ENCODE measurements around the gene ACSS3. TPM values are rescaled to one million over a fixed set of nuclear protein-coding genes. Genes with fewer than 3 reads are reported as not detected.

ACSS3 gene
- total and polyA plus RNA-seq, 5 donors = 11.7 to 29.8 (median 24.8) TPM

GRCh38 chr12:81229759-81230158 lies 151.9 kb downstream of the ACSS3 start:
- Histone ChIP-seq H3K27ac (ENCODE audit: low read length) (no peak overlapping the region), H3K4me3 (ENCODE audit: low read length) (no peak overlapping the region), H3K4me1 (ENCODE audit: control insufficient read depth, insufficient read depth, low read length) (no peaks in the 10 kb centered on the region), H3K9me3 (ENCODE audit: control insufficient read depth, low read length) (no peaks in the 10 kb centered on the region), H3K27me3 (ENCODE audit: control insufficient read depth, insufficient read depth) (no peaks in the 10 kb centered on the region)
- intact Hi-C loops (cut with DNase I) = no loop called here
- DNase-seq (no peak), ATAC-seq (no peak)
- 63% methylated on average over 5 of the region's 5 CpGs for WGBS

GRCh38 chr12:81231574-81232368 lies 153.9 kb downstream of the ACSS3 start:
- DNase-seq (peak in 1 of 3 donors; percentile 30), ATAC-seq (peak; percentile 56 to 88)
- Histone ChIP-seq H3K9me3 (ENCODE audit: control insufficient read depth, low read length) (no peaks in the 10 kb centered on the region), H3K4me3 (ENCODE audit: low read length) (no peak overlapping the region), H3K4me1 (ENCODE audit: control insufficient read depth, insufficient read depth, low read length) (no peaks in the 10 kb centered on the region), H3K27ac (ENCODE audit: low read length) (no peak overlapping the region), H3K27me3 (ENCODE audit: control insufficient read depth, insufficient read depth) (no peaks in the 10 kb centered on the region)
- intact Hi-C loops (cut with DNase I) = no loop called here
- WGBS = 53% methylated on average over 3 of the region's 3 CpGs

- DNase-seq (no peak), ATAC-seq (no peak)
- no peak overlapping the region for H3K27ac ChIP-seq (ENCODE audit: low read length)
- intact Hi-C loops (cut with DNase I) = no loop called here
- no peaks in the 10 kb centered on the region for H3K4me1 ChIP-seq (ENCODE audit: control insufficient read depth, insufficient read depth, low read length)
- WGBS = 42% methylated on average over 2 of the region's 2 CpGs
- no peaks in the 10 kb centered on the region for H3K27me3 ChIP-seq (ENCODE audit: control insufficient read depth, insufficient read depth)
- H3K4me3 ChIP-seq (ENCODE audit: low read length) = no peak overlapping the region
- H3K9me3 ChIP-seq (ENCODE audit: control insufficient read depth, low read length) = no peaks in the 10 kb centered on the region
Measured at GRCh38 chr12:81245458-81245857, 167.6 kb downstream of the ACSS3 start.

- intact Hi-C loops (cut with DNase I) = no loop called here
- Histone ChIP-seq H3K4me1 (ENCODE audit: control insufficient read depth, insufficient read depth, low read length) (no peaks in the 10 kb centered on the region), H3K4me3 (ENCODE audit: low read length) (no peak overlapping the region), H3K27me3 (ENCODE audit: control insufficient read depth, insufficient read depth) (no peaks in the 10 kb centered on the region), H3K27ac (ENCODE audit: low read length) (no peak overlapping the region), H3K9me3 (ENCODE audit: control insufficient read depth, low read length) (no peaks in the 10 kb centered on the region)
- 36% methylated on average over 4 of the region's 4 CpGs for WGBS
- peak in 1 of 2 donors; percentile 24 for ATAC-seq
- DNase-seq = no peak
Measured at GRCh38 chr12:81245907-81246570, 168.2 kb downstream of the ACSS3 start.

GRCh38 chr12:81249976-81250375 lies 172.1 kb downstream of the ACSS3 start:
- intact Hi-C loops (cut with DNase I) = no loop called here
- no peaks in the 10 kb centered on the region for H3K9me3 ChIP-seq (ENCODE audit: control insufficient read depth, low read length)
- ATAC-seq = no peak
- H3K27me3 ChIP-seq (ENCODE audit: control insufficient read depth, insufficient read depth) = no peaks in the 10 kb centered on the region
- WGBS = 61% methylated on average over 2 of the region's 2 CpGs
- no peak for DNase-seq
- no peak overlapping the region for H3K27ac ChIP-seq (ENCODE audit: low read length)
- H3K4me3 ChIP-seq (ENCODE audit: low read length) = no peak overlapping the region
- no peaks in the 10 kb centered on the region for H3K4me1 ChIP-seq (ENCODE audit: control insufficient read depth, insufficient read depth, low read length)

- no peak for ATAC-seq
- intact Hi-C loops (cut with DNase I) = no loop called here
Measured at GRCh38 chr12:81252228-81252627, 174.3 kb downstream of the ACSS3 start.

GRCh38 chr12:81253360-81253759 lies 175.5 kb downstream of the ACSS3 start:
- Histone ChIP-seq H3K27me3 (ENCODE audit: control insufficient read depth, insufficient read depth) (no peaks in the 10 kb centered on the region), H3K9me3 (ENCODE audit: control insufficient read depth, low read length) (no peaks in the 10 kb centered on the region), H3K4me3 (ENCODE audit: low read length) (no peak overlapping the region), H3K27ac (ENCODE audit: low read length) (no peak overlapping the region), H3K4me1 (ENCODE audit: control insufficient read depth, insufficient read depth, low read length) (no peaks in the 10 kb centered on the region)
- intact Hi-C loops (cut with DNase I) = no loop called here
- ATAC-seq (no peak), DNase-seq (no peak)
- WGBS = 70% methylated on average over 3 of the region's 3 CpGs

More at GRCh38 chr12:81252228-81252627, 174.3 kb downstream of the ACSS3 start:
- Histone ChIP-seq H3K27ac (ENCODE audit: low read length) (no peak overlapping the region), H3K27me3 (ENCODE audit: control insufficient read depth, insufficient read depth) (no peaks in the 10 kb centered on the region), H3K4me1 (ENCODE audit: control insufficient read depth, insufficient read depth, low read length) (no peaks in the 10 kb centered on the region), H3K4me3 (ENCODE audit: low read length) (no peak overlapping the region), H3K9me3 (ENCODE audit: control insufficient read depth, low read length) (no peaks in the 10 kb centered on the region)
- DNase-seq = no peak
- 83% methylated on average over 3 of the region's 3 CpGs for WGBS

- ATAC-seq = no peak
- no peaks in the 10 kb centered on the region for H3K9me3 ChIP-seq (ENCODE audit: control insufficient read depth, low read length)
- DNase-seq = peak in 1 of 3 donors; percentile 10
- 85% methylated on average over 7 of the region's 7 CpGs for WGBS
- no peaks in the 10 kb centered on the region for H3K4me1 ChIP-seq (ENCODE audit: control insufficient read depth, insufficient read depth, low read length)
- no peaks in the 10 kb centered on the region for H3K27me3 ChIP-seq (ENCODE audit: control insufficient read depth, insufficient read depth)
- intact Hi-C loops (cut with DNase I) = no loop called here
- no peak overlapping the region for H3K4me3 ChIP-seq (ENCODE audit: low read length)
- H3K27ac ChIP-seq (ENCODE audit: low read length) = no peak overlapping the region
Measured at GRCh38 chr12:81255456-81255855, 177.6 kb downstream of the ACSS3 start.

GRCh38 chr12:81255947-81256346 lies 178.1 kb downstream of the ACSS3 start:
- Histone ChIP-seq H3K27me3 (ENCODE audit: control insufficient read depth, insufficient read depth) (no peaks in the 10 kb centered on the region), H3K9me3 (ENCODE audit: control insufficient read depth, low read length) (no peaks in the 10 kb centered on the region), H3K27ac (ENCODE audit: low read length) (no peak overlapping the region), H3K4me1 (ENCODE audit: control insufficient read depth, insufficient read depth, low read length) (no peaks in the 10 kb centered on the region), H3K4me3 (ENCODE audit: low read length) (no peak overlapping the region)
- intact Hi-C loops (cut with DNase I) = no loop called here
- WGBS = 91% methylated on average over 2 of the region's 2 CpGs
- DNase-seq (no peak), ATAC-seq (no peak)

GRCh38 chr12:81257947-81258551 lies 180.2 kb downstream of the ACSS3 start:
- Histone ChIP-seq H3K27ac (ENCODE audit: low read length) (no peak overlapping the region), H3K4me3 (ENCODE audit: low read length) (no peak overlapping the region), H3K9me3 (ENCODE audit: control insufficient read depth, low read length) (no peaks in the 10 kb centered on the region), H3K4me1 (ENCODE audit: control insufficient read depth, insufficient read depth, low read length) (no peaks in the 10 kb centered on the region), H3K27me3 (ENCODE audit: control insufficient read depth, insufficient read depth) (no peaks in the 10 kb centered on the region)
- ATAC-seq = no peak
- intact Hi-C loops (cut with DNase I) = no loop called here
- WGBS = 56% methylated on average over 4 of the region's 4 CpGs
- DNase-seq = no peak

GRCh38 chr12:81259360-81259759 lies 181.5 kb downstream of the ACSS3 start:
- no peaks in the 10 kb centered on the region for H3K27me3 ChIP-seq (ENCODE audit: control insufficient read depth, insufficient read depth)
- 86% methylated on average over 4 of the region's 4 CpGs for WGBS
- H3K4me3 ChIP-seq (ENCODE audit: low read length) = no peak overlapping the region
- ATAC-seq = no peak
- intact Hi-C loops (cut with DNase I) = no loop called here
- H3K4me1 ChIP-seq (ENCODE audit: control insufficient read depth, insufficient read depth, low read length) = no peaks in the 10 kb centered on the region
- H3K27ac ChIP-seq (ENCODE audit: low read length) = no peak overlapping the region
- H3K9me3 ChIP-seq (ENCODE audit: control insufficient read depth, low read length) = no peaks in the 10 kb centered on the region
- DNase-seq = no peak

Measured in right cardiac atrium (tissue), 5 donors.